Middle frontal gyrus (tissue), 1 donor: ENCODE measurements around the gene MSANTD2.

Experiments used
- DNase-seq: peaks from one replicate; pipeline ENCODE4 v3.0.0-alpha.2; 2015; ENCODE audit warnings: low spot score; ENCODE audit errors: extremely low spot score

Gene MSANTD2

GRCh38 chr11:124800226-124800929 lies at the start of gene MSANTD2:
Gene MSANTD2, minus strand, starts transcription at chr11:124800406. Its CDS starts 26 bp downstream, at chr11:124800380.
- DNase-seq, result peak; percentile 70

- DNase-seq, result no peak
Observed at GRCh38 chr11:124846070-124846673, 46.0 kb upstream of the MSANTD2 start.

- no peak for DNase-seq
Observed at GRCh38 chr11:124844664-124845079, 44.5 kb upstream of the MSANTD2 start.

- no peak for DNase-seq
Observed at GRCh38 chr11:124843616-124843910, 43.4 kb upstream of the MSANTD2 start.

GRCh38 chr11:124842305-124842704 lies 42.1 kb upstream of the MSANTD2 start:
- no peak for DNase-seq

- DNase-seq, result no peak
Observed at GRCh38 chr11:124841840-124842239, 41.6 kb upstream of the MSANTD2 start.

- DNase-seq, result no peak
Observed at GRCh38 chr11:124841201-124841600, 41.0 kb upstream of the MSANTD2 start.

- DNase-seq, result no peak
Observed at GRCh38 chr11:124840666-124841065, 40.5 kb upstream of the MSANTD2 start.

GRCh38 chr11:124839972-124840621 lies 39.9 kb upstream of the MSANTD2 start:
- DNase-seq, result no peak

- DNase-seq, result no peak
Observed at GRCh38 chr11:124839128-124839971, 39.1 kb upstream of the MSANTD2 start.

GRCh38 chr11:124838805-124839127 lies 38.6 kb upstream of the MSANTD2 start:
- DNase-seq, result no peak

GRCh38 chr11:124837491-124837856 lies 37.3 kb upstream of the MSANTD2 start:
- DNase-seq, result peak; percentile 33

- no peak for DNase-seq
Observed at GRCh38 chr11:124835918-124836317, 35.7 kb upstream of the MSANTD2 start.

GRCh38 chr11:124834526-124835180 lies 34.4 kb upstream of the MSANTD2 start:
- no peak for DNase-seq

- no peak for DNase-seq
Observed at GRCh38 chr11:124832571-124832970, 32.4 kb upstream of the MSANTD2 start.

GRCh38 chr11:124831897-124832296 lies 31.7 kb upstream of the MSANTD2 start:
- no peak for DNase-seq

- DNase-seq, result no peak
Observed at GRCh38 chr11:124830749-124831148, 30.5 kb upstream of the MSANTD2 start.

GRCh38 chr11:124829986-124830385 lies 29.8 kb upstream of the MSANTD2 start:
- DNase-seq, result no peak

GRCh38 chr11:124825876-124826275 lies 25.7 kb upstream of the MSANTD2 start:
- no peak for DNase-seq

- no peak for DNase-seq
Observed at GRCh38 chr11:124823512-124824376, 23.5 kb upstream of the MSANTD2 start.
